ENCODE results near the gene KCNC3. TPM values are rescaled to one million over a fixed set of nuclear protein-coding genes. Genes with fewer than 3 reads are reported as not detected.

KCNC3 gene
- total and polyA plus RNA-seq, 2 of the 4 experiments (the other 2 are of a cell fraction), result 0.07 TPM; not detected in 1

GRCh38 chr19:50321831-50322230 is 7.3 kb downstream of the KCNC3 start:
- H2AFZ ChIP-seq (replicated peaks; ENCODE audit: low read length, poor library complexity), result no peak overlapping the region
- H3K4ac ChIP-seq (ENCODE audit: low read depth, low read length), result no peak overlapping the region
- no peak overlapping the region for H2AK5ac ChIP-seq (ENCODE audit: low read depth, low read length)
- BruUV-seq (replicated peaks), result no TSS peak
- no peak overlapping the region for H2BK120ac ChIP-seq (ENCODE audit: low read depth, low read length)
- no peaks in the 10 kb centered on the region for H3K4me1 ChIP-seq (ENCODE audit: control insufficient read depth, insufficient read depth, low read length)
- WGBS, 2 experiments (ENCODE audit: extremely low coverage in 2 of 2, insufficient read length in 1 of 2), result no CpG with 5 or more reads among the region's 4 CpGs
- peaks cover 2% of the 10 kb centered on the region for H3K27me3 ChIP-seq (ENCODE audit: control insufficient read depth, insufficient read depth, low read length)
- no peaks in the 10 kb centered on the region for H3K36me3 ChIP-seq (ENCODE audit: control insufficient read depth, insufficient read depth, low read length)
- H3K9me3 ChIP-seq (ENCODE audit: control insufficient read depth, insufficient read depth, low read length), result no peaks in the 10 kb centered on the region
- H3K4me3 ChIP-seq (ENCODE audit: insufficient read depth, low read depth, low read length), result no peak overlapping the region
- POLR2A ChIA-PET (ENCODE audit: unreplicated experiment), result no interaction called here
- intact Hi-C loops (cut with micrococcal nuclease), result no loop called here
- dilution Hi-C loops (cut with HindIII; ENCODE audit: low sequenced_read_pairs, unreplicated experiment), result no loop called here
- no peak overlapping the region for H3K9ac ChIP-seq (ENCODE audit: low read depth, low read length)
- no peak overlapping the region for H3K23ac ChIP-seq (ENCODE audit: low read depth, low read length)
- no peak overlapping the region for H2BK15ac ChIP-seq (ENCODE audit: low read depth, low read length)
- CTCF ChIA-PET, result no interaction called here
- no peak overlapping the region for H2BK5ac ChIP-seq (ENCODE audit: low read depth, low read length, poor library complexity, severe bottlenecking)
- H4K91ac ChIP-seq (ENCODE audit: insufficient read depth, low read depth, low read length), result no peak overlapping the region
- no peak overlapping the region for H3K27ac ChIP-seq (ENCODE audit: insufficient read depth, low read length)
- H2BK20ac ChIP-seq (ENCODE audit: low read depth, low read length), result no peak overlapping the region
- H2AK9ac ChIP-seq (replicated peaks; ENCODE audit: low read depth, low read length, poor library complexity), result no peak overlapping the region
- no peaks in the 10 kb centered on the region for H3K9me1 ChIP-seq (ENCODE audit: insufficient read depth, low read length)
- H3K4me2 ChIP-seq (ENCODE audit: low read depth, low read length), result no peak overlapping the region
- no peak for TF ChIP-seq FOS (IDR thresholded peaks at IDR 0.05; ENCODE audit: low read depth, low read length)
- no peak for TF ChIP-seq RFX5 (IDR thresholded peaks at IDR 0.05; ENCODE audit: low read depth, low read length)
- TF ChIP-seq ELK1 (IDR thresholded peaks at IDR 0.05; ENCODE audit: borderline replicate concordance, low read depth, low read length), result no peak
- TF ChIP-seq USF2 (IDR thresholded peaks at IDR 0.05; ENCODE audit: low read depth, low read length), result no peak
- TF ChIP-seq RCOR1 (IDR thresholded peaks at IDR 0.05; ENCODE audit: insufficient replicate concordance, low read length), result no peak
- DNase-seq (no peak), ATAC-seq (ENCODE audit: low read depth) (no peak)
- no peaks in the 10 kb centered on the region for H3K79me1 ChIP-seq (ENCODE audit: low read depth in 1 of 2, low read length in 2 of 2)
- H4K5ac ChIP-seq (ENCODE audit: low read depth, low read length), result no peak overlapping the region
- H4K8ac ChIP-seq (ENCODE audit: low read depth in 2 of 2, low read length in 2 of 2), result no peak overlapping the region
- H3K56ac ChIP-seq (ENCODE audit: extremely low read depth, insufficient read depth, low read length), result no peak overlapping the region
- no peaks in the 10 kb centered on the region for H4K20me1 ChIP-seq (ENCODE audit: insufficient read depth, low read length)
- in situ Hi-C loops (cut with MboI; ENCODE audit: low sequenced_read_pairs), result no loop called here
- no peak overlapping the region for H3K14ac ChIP-seq (replicated peaks; ENCODE audit: low read depth, low read length)
- no peak overlapping the region for H3K18ac ChIP-seq (ENCODE audit: low read depth, low read length)

Measured in IMR-90 (cell line).